Measurements from ENCODE around the gene KNDC1.
"Not testable (repeated sequence)": the region's sequence is repeated elsewhere in the genome, so short reads cannot be mapped to it uniquely, and the experiment has no call there.

KNDC1 gene

DNA sequence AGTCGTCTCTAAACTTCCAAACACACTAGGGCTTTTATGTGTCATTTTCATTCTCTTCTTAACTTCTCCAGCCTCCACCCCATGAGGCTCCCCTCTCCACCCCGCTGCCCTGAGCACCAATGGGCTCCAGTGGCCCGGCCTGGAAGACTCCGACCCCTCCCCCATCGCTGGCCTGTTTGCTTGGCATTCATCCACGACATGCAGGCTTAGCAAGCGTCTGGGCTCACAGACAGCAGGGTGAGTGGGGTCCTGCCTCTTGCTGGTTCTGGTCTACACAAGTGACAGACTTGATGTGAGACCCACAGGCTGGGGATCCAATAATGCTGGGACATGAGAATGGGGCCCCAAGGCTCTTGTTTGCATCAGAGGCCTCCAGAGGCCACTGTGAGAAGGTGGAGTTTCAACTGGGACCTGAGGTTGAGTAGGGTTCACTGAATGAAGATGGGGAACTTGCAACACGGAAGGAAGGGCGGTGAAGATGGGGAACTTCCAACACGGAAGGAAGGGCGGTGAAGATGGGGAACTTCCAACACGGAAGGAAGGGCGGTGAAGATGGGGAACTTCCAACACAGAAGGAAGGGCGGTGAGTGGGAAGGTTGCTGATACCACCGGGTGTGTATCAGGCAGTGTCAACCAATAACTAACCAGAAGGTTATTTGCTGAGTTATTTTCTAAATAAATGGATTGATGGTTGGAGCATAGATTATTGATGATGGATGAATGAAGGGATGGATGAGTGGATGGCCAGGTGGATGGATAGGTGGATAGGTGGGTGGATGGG lies 14.0 kb downstream of the KNDC1 start:
- peaks cover 36% of the 10 kb centered on the region; the same call in 1 of the 2 replicates for H3K27me3 ChIP-seq (ENCODE audit: insufficient read depth, low read depth)
- no peaks in the 10 kb centered on the region for H3K79me2 ChIP-seq (ENCODE audit: insufficient read depth, low read depth)

DNA sequence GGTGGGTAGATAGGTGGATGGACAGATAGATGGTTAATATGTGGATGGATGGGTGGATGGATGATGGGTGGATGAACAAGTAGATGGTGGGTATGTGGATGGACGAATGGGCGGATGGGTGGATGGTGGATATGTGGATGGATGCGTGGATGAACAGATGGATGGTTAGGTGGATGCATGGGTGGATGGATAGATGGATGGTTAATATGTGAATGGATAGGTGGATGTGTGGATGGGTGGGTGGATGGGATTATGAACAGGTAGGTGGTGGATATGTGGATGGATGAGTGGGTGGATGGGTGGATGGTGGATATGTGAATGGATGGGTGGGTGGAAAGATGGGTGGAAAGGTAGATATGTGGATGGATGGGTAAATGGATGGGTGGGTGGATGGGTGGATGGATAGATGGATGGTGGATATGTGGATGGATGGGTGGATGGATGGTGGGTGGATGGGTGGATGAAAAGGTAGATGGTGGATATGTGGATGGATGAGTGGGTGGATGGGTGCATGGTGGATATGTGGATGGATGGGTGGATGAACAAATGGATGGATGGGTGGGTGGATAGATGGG lies 14.8 kb downstream of the KNDC1 start:
- Histone ChIP-seq H3K27me3 (ENCODE audit: insufficient read depth, low read depth) (peaks cover 40% of the 10 kb centered on the region; the same call in 1 of the 2 replicates), H3K27ac (no peak overlapping the region), H3K4me2 (no peak overlapping the region), H3K4me3 (IDR thresholded peaks at IDR 0.05; ENCODE audit: insufficient read depth, low read depth, low read length) (no peak overlapping the region), H4K20me1 (ENCODE audit: insufficient read depth) (no peaks in the 10 kb centered on the region), H3K9ac (no peak overlapping the region), H3K4me1 (ENCODE audit: low read depth, poor library complexity, severe bottlenecking) (no peaks in the 10 kb centered on the region), H3K36me3 (ENCODE audit: insufficient read depth) (no peaks in the 10 kb centered on the region), H2AFZ (ENCODE audit: low read depth) (no peak overlapping the region), H3K79me2 (ENCODE audit: insufficient read depth, low read depth) (no peaks in the 10 kb centered on the region)
- TF ChIP-seq, protein P1, sequence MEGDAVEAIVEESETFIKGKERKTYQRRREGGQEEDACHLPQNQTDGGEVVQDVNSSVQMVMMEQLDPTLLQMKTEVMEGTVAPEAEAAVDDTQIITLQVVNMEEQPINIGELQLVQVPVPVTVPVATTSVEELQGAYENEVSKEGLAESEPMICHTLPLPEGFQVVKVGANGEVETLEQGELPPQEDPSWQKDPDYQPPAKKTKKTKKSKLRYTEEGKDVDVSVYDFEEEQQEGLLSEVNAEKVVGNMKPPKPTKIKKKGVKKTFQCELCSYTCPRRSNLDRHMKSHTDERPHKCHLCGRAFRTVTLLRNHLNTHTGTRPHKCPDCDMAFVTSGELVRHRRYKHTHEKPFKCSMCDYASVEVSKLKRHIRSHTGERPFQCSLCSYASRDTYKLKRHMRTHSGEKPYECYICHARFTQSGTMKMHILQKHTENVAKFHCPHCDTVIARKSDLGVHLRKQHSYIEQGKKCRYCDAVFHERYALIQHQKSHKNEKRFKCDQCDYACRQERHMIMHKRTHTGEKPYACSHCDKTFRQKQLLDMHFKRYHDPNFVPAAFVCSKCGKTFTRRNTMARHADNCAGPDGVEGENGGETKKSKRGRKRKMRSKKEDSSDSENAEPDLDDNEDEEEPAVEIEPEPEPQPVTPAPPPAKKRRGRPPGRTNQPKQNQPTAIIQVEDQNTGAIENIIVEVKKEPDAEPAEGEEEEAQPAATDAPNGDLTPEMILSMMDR (conservative IDR thresholded peaks at IDR 0.05; ENCODE audit: low read depth, low read length) = no peak

More for the DNA sequence above, 14.0 kb downstream of the KNDC1 start:
- no peaks in the 10 kb centered on the region for H4K20me1 ChIP-seq (ENCODE audit: insufficient read depth)
- H3K9ac ChIP-seq = no peak overlapping the region
- no peaks in the 10 kb centered on the region for H3K4me1 ChIP-seq (ENCODE audit: low read depth, poor library complexity, severe bottlenecking)
- no peak overlapping the region for H3K27ac ChIP-seq
- no peak overlapping the region for H2AFZ ChIP-seq (ENCODE audit: low read depth)
- TF ChIP-seq, protein P1 (conservative IDR thresholded peaks at IDR 0.05; ENCODE audit: low read depth, low read length) = no peak
- no peak overlapping the region for H3K4me3 ChIP-seq (IDR thresholded peaks at IDR 0.05; ENCODE audit: insufficient read depth, low read depth, low read length)
- H3K36me3 ChIP-seq (ENCODE audit: insufficient read depth) = no peaks in the 10 kb centered on the region
- no peak overlapping the region for H3K4me2 ChIP-seq

DNA sequence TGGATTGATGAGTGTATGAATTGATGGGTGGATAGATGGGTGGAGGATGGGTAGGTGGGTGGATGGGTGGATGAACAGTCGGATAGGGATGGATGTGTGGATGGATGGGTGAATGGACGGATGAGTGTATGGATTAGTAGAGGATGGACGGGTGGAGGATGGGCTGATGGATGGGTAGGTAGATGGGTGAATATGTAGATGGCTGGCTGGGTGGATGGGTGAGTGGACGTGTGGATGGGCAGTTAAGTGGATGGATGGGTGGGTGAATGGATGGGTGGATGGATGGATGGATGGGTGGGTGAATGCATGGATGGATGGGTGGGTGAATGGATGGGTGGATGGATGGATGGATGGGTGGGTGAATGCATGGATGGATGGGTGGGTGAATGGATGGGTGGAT lies 15.6 kb downstream of the KNDC1 start:
- H3K27ac ChIP-seq; H3K4me3 ChIP-seq (IDR thresholded peaks at IDR 0.05; ENCODE audit: insufficient read depth, low read depth, low read length); H2AFZ ChIP-seq (ENCODE audit: low read depth); H3K9ac ChIP-seq; H3K36me3 ChIP-seq (ENCODE audit: insufficient read depth); H3K4me1 ChIP-seq (ENCODE audit: low read depth, poor library complexity, severe bottlenecking); H4K20me1 ChIP-seq (ENCODE audit: insufficient read depth); H3K4me2 ChIP-seq; H3K79me2 ChIP-seq (ENCODE audit: insufficient read depth, low read depth): not testable (repeated sequence)
- H3K27me3 ChIP-seq (ENCODE audit: insufficient read depth, low read depth) = peaks cover 35% of the 10 kb centered on the region; the same call in 1 of the 2 replicates

DNA sequence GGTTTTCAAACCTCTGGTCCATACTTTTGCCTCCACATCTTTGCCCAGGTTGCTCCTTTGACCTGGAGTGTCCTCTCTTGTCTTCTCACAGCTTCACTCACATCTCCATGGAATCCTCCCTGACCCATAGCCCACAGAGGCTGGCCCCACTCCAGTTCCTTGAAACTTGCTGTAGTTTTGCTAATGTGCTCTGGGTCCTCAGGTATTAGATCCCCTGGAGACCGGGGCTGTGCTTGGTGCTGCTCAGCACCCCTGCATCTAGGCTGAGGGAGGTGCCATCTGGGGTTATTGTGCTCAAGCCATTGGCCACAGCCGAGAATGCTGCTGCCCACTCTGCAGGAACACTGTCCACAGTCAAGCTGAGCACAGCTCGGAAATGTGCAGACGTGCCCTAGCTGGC lies 16.5 kb downstream of the KNDC1 start:
- Histone ChIP-seq H3K4me1 (ENCODE audit: low read depth, poor library complexity, severe bottlenecking) (no peaks in the 10 kb centered on the region), H3K9ac (no peak overlapping the region), H3K4me3 (IDR thresholded peaks at IDR 0.05; ENCODE audit: insufficient read depth, low read depth, low read length) (no peak overlapping the region), H3K4me2 (no peak overlapping the region), H3K36me3 (ENCODE audit: insufficient read depth) (no peaks in the 10 kb centered on the region), H3K27me3 (ENCODE audit: insufficient read depth, low read depth) (peaks cover 27% of the 10 kb centered on the region; the same call in 1 of the 2 replicates), H3K27ac (no peak overlapping the region), H4K20me1 (ENCODE audit: insufficient read depth) (no peaks in the 10 kb centered on the region), H2AFZ (ENCODE audit: low read depth) (no peak overlapping the region), H3K79me2 (ENCODE audit: insufficient read depth, low read depth) (no peaks in the 10 kb centered on the region)
- TF ChIP-seq, protein P1 (conservative IDR thresholded peaks at IDR 0.05; ENCODE audit: low read depth, low read length) = no peak

Measured in KMS-11 (cell line).